HG03025 (cell line): ENCODE data around the gene PDS5A.
"Not testable (repeated sequence)": the region's sequence is repeated elsewhere in the genome, so short reads cannot be mapped to it uniquely, and the experiment has no call there.

Experiments
- ATAC-seq: cut with Tn5 transposase; IDR thresholded peaks from one replicate; pipeline ENCODE4 v1.9.1; 2021; ENCODE audit warnings: mild to moderate bottlenecking, moderate library complexity; ENCODE audit not compliant: unreplicated experiment, low FRiP score

The PDS5A gene

GRCh38 chr4:39963656-39964055 is 14.1 kb downstream of the PDS5A start:
- ATAC-seq, result no peak

GRCh38 chr4:39961311-39961877 is 16.3 kb downstream of the PDS5A start:
- ATAC-seq, result no peak

- no peak for ATAC-seq
These were observed 26.7 kb downstream of the PDS5A start for GRCh38 chr4:39950861-39951481.

GRCh38 chr4:39947963-39948362 is 29.7 kb downstream of the PDS5A start:
- no peak for ATAC-seq

- ATAC-seq, result no peak
These were observed 30.3 kb downstream of the PDS5A start for GRCh38 chr4:39947417-39947816.

GRCh38 chr4:39944245-39944644 is 33.5 kb downstream of the PDS5A start:
- not testable (repeated sequence) for ATAC-seq

GRCh38 chr4:39942507-39942906 is 35.2 kb downstream of the PDS5A start:
- no peak for ATAC-seq

- ATAC-seq, result no peak
These were observed 36.0 kb downstream of the PDS5A start for GRCh38 chr4:39941682-39942217.

- no peak for ATAC-seq
These were observed 39.9 kb downstream of the PDS5A start for GRCh38 chr4:39937683-39938268.

GRCh38 chr4:39936565-39937418 is 40.9 kb downstream of the PDS5A start:
- ATAC-seq, result no peak

- ATAC-seq, result no peak
These were observed 43.8 kb downstream of the PDS5A start for GRCh38 chr4:39933671-39934590.

- no peak for ATAC-seq
These were observed 44.8 kb downstream of the PDS5A start for GRCh38 chr4:39932776-39933402.

- no peak for ATAC-seq
These were observed 46.2 kb downstream of the PDS5A start for GRCh38 chr4:39931441-39931901.

GRCh38 chr4:39928538-39928937 is 49.2 kb downstream of the PDS5A start:
- no peak for ATAC-seq

- ATAC-seq, result no peak
These were observed 53.7 kb downstream of the PDS5A start for GRCh38 chr4:39924014-39924413.

- no peak for ATAC-seq
These were observed 55.3 kb downstream of the PDS5A start for GRCh38 chr4:39922399-39922798.

GRCh38 chr4:39913471-39913870 is 64.2 kb downstream of the PDS5A start:
- ATAC-seq, result no peak

GRCh38 chr4:39910064-39910463 is 67.6 kb downstream of the PDS5A start:
- no peak for ATAC-seq

- ATAC-seq, result no peak
These were observed 69.4 kb downstream of the PDS5A start for GRCh38 chr4:39908284-39908683.
